Effector memory CD8-positive, alpha-beta T cell (primary cell): ENCODE results near the gene CREB3L2.
A peak's percentile ranks its signal among the peaks of the same experiment; 100 is the strongest.
"Not testable (repeated sequence)": the region's sequence is repeated elsewhere in the genome, so short reads cannot be mapped to it uniquely, and the experiment has no call there.

Experiments
- ATAC-seq: fragments of 150-1000 bp; cut with Tn5 transposase; replicated peaks from 2 replicates; pipeline ENCODE4 v1.10.0; 2021; ENCODE audit warnings: mild to moderate bottlenecking, moderate library complexity
- DNase-seq, 3 experiments: peaks; one replicate each; pipeline ENCODE4 v3.0.0; 2021
- H3K27ac Mint-ChIP-seq, 2 donors: one replicate each; pipeline ENCODE4 v1.8.0; 2022; ENCODE audit warnings: mild to moderate bottlenecking in 2 of 2, mixed read lengths in 2 of 2, moderate library complexity in 2 of 2
- H3K27me3 Mint-ChIP-seq, 2 donors: one replicate each; pipeline ENCODE4 v1.8.0; 2022; ENCODE audit warnings: mixed read lengths in 2 of 2
- H3K36me3 Mint-ChIP-seq: one replicate; pipeline ENCODE4 v1.8.0; 2022; ENCODE audit warnings: mild to moderate bottlenecking, moderate library complexity, mixed read lengths; ENCODE audit not compliant: insufficient read depth
- H3K4me1 Mint-ChIP-seq, 2 donors: one replicate each; pipeline ENCODE4 v1.8.0; 2022; ENCODE audit warnings: low read depth in 2 of 2, mixed read lengths in 2 of 2
- H3K4me3 Mint-ChIP-seq, 2 donors: one replicate each; pipeline ENCODE4 v1.8.0; 2022; ENCODE audit warnings: mild to moderate bottlenecking in 2 of 2, mixed read lengths in 2 of 2, moderate library complexity in 2 of 2
- H3K9me3 Mint-ChIP-seq, 2 donors: one replicate each; pipeline ENCODE4 v1.8.0; 2022; ENCODE audit warnings: mixed read lengths in 2 of 2

The CREB3L2 gene

DNA sequence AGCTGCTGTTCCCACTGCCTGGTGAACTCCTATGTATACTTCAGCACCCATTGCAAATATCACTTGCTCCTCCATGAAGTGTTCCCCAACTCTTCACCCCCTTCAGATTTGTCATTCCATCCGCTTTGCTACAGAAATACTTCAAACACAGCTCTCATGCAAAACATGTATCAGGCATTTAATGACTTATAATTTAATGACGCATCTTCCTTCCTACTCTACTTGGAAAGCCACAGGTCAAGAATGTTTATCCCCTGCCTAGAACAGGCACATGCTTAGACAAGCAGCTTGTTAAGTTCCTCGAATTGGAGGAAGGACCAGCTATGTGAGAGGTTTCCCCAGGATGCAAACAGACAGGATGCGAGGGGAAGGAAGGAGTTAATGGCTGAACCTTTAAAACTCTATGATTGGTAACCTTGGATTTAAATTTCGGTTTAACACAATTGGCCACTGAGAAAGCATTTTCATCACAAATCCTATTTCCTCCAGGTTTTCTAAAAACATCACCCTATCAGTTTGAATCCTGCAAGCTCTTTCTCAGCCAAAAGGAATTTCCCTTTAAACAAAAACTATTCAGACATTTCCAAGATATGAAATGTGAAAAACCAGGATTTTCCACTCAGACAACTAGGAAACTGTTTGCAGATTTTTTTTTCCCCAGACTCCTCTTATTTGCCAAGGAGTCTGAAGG lies 11.5 kb downstream of the CREB3L2 start:
- Mint-ChIP-seq H3K27me3 (no peaks in the 10 kb centered on the region), H3K4me3 (no peak overlapping the region), H3K4me1 (peaks cover 23 to 34% of the 10 kb centered on the region in 2 donors), H3K27ac (no peak overlapping the region), H3K36me3 (peaks cover 5% of the 10 kb centered on the region), H3K9me3 (no peaks in the 10 kb centered on the region)
- DNase-seq = no peak
- ATAC-seq = no peak

GRCh38 chr7:137989590-137989989 lies 12.3 kb downstream of the CREB3L2 start:
- ATAC-seq (no peak), DNase-seq (no peak)
- H3K4me3 Mint-ChIP-seq = no peak overlapping the region
- no peaks in the 10 kb centered on the region for H3K27me3 Mint-ChIP-seq
- H3K27ac Mint-ChIP-seq = no peak overlapping the region
- H3K9me3 Mint-ChIP-seq = no peaks in the 10 kb centered on the region
- peaks cover 30 to 38% of the 10 kb centered on the region in 2 donors for H3K4me1 Mint-ChIP-seq
- H3K36me3 Mint-ChIP-seq = peaks cover 5% of the 10 kb centered on the region

GRCh38 chr7:137989094-137989493 lies 12.8 kb downstream of the CREB3L2 start:
- Mint-ChIP-seq H3K36me3 (peaks cover 5% of the 10 kb centered on the region), H3K27ac (no peak overlapping the region), H3K4me3 (no peak overlapping the region), H3K27me3 (no peaks in the 10 kb centered on the region), H3K9me3 (no peaks in the 10 kb centered on the region), H3K4me1 (peaks cover 31 to 37% of the 10 kb centered on the region in 2 donors)
- DNase-seq = no peak
- ATAC-seq = no peak

DNA sequence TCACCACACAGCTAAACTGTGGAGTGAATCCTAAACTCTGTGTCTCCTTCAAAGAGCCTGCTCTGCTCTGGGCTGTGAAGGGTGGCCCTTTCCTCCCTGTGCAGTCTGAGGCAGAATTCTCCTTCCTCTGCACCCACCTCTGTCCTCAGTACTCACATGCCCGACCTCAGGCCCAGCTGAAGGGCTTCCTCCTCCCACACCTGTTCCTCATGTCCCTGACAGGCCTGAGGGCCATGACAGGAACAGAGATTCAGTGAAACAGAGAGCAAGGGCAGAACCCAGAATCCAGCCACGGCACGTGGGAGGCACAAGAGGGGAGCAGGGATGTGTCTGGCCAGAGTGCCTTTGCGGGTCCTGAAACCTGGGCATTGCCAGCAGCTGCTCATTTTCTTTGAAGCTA lies 13.9 kb downstream of the CREB3L2 start:
- peak overlapping the region in 1 of 2 donors; percentile 22 for H3K4me3 Mint-ChIP-seq
- H3K27ac Mint-ChIP-seq = no peak overlapping the region
- H3K27me3 Mint-ChIP-seq = no peaks in the 10 kb centered on the region
- no peak for ATAC-seq
- peaks cover 27 to 29% of the 10 kb centered on the region in 2 donors for H3K4me1 Mint-ChIP-seq
- H3K9me3 Mint-ChIP-seq = peaks cover 0 to under 1% of the 10 kb centered on the region in 2 donors
- DNase-seq = no peak
- H3K36me3 Mint-ChIP-seq = peaks cover 5% of the 10 kb centered on the region

DNA sequence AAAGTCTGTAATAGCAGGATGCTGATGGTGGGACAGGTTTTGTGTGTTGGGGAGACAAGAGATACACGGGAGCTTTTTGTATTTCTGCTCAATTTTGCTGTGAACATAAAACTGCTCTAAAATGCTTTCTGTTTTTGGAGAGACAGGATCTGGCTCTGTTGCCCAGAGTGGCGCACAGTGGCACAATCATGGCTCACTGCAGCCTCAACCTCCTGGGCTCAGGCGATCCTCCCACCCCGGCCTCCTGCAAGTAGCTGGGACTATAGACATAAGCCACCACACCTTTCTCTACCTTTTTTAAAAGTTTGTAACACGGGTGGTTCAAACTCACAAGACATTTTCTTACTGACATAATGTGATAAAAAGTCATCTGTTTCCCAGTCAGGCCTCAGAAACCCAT lies 14.3 kb downstream of the CREB3L2 start:
- no peak for ATAC-seq
- Mint-ChIP-seq H3K36me3 (peaks cover 5% of the 10 kb centered on the region), H3K4me1 (peaks cover 22 to 27% of the 10 kb centered on the region in 2 donors), H3K27ac (no peak overlapping the region), H3K27me3 (no peaks in the 10 kb centered on the region), H3K4me3 (peak overlapping the region in 1 of 2 donors; percentile 22), H3K9me3 (peaks cover 0 to 5% of the 10 kb centered on the region in 2 donors)
- no peak for DNase-seq

DNA sequence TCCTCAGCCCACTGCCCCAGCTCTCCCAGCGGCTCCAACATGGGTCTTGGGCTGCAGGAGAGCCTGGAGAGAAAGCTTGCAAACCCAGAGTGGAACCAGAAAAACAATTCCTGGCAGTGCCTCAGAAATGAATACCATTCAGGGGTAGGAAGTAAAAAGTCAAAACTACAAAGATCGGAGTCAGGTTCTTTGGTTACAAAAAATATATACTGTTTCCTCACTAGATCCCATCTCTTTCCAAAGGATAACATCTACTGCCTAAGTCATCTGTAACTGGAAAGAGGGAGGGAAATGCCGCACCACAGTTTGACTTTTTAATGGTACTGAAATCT lies 14.9 kb downstream of the CREB3L2 start:
- H3K36me3 Mint-ChIP-seq = peaks cover 2% of the 10 kb centered on the region
- H3K27me3 Mint-ChIP-seq = no peaks in the 10 kb centered on the region
- no peak for ATAC-seq
- no peak for DNase-seq
- H3K4me3 Mint-ChIP-seq = no peak overlapping the region
- H3K27ac Mint-ChIP-seq = peak overlapping the region in 1 of 2 donors; percentile 70
- H3K9me3 Mint-ChIP-seq = peaks cover 0 to 8% of the 10 kb centered on the region in 2 donors
- peaks cover 17 to 25% of the 10 kb centered on the region in 2 donors for H3K4me1 Mint-ChIP-seq

GRCh38 chr7:137986252-137987017 lies 15.5 kb downstream of the CREB3L2 start:
- DNase-seq (no peak), ATAC-seq (no peak)
- H3K27me3 Mint-ChIP-seq = no peaks in the 10 kb centered on the region
- H3K27ac Mint-ChIP-seq = peak overlapping the region in 1 of 2 donors; percentile 70
- peaks cover 14 to 26% of the 10 kb centered on the region in 2 donors for H3K4me1 Mint-ChIP-seq
- peaks cover 0 to 8% of the 10 kb centered on the region in 2 donors for H3K9me3 Mint-ChIP-seq
- H3K4me3 Mint-ChIP-seq = no peak overlapping the region
- peaks cover 2% of the 10 kb centered on the region for H3K36me3 Mint-ChIP-seq

DNA sequence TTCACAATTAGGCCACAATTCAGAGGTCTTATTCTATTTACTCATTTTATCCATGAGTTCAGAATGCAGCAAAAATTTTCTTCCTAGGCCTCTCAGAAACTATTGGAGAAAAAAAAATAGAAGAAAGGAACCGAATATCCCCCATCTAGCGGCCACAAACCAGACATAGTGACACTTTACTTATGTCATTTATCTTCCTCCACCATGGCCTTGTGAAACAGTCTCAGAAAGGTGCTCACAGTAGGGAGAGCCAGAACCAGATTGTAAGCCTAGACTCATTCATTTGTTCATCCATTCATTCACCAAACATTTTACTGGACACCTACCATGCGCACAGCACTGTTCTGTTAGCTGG lies 16.0 kb downstream of the CREB3L2 start:
- no peak overlapping the region for H3K27ac Mint-ChIP-seq
- ATAC-seq = no peak

DNA sequence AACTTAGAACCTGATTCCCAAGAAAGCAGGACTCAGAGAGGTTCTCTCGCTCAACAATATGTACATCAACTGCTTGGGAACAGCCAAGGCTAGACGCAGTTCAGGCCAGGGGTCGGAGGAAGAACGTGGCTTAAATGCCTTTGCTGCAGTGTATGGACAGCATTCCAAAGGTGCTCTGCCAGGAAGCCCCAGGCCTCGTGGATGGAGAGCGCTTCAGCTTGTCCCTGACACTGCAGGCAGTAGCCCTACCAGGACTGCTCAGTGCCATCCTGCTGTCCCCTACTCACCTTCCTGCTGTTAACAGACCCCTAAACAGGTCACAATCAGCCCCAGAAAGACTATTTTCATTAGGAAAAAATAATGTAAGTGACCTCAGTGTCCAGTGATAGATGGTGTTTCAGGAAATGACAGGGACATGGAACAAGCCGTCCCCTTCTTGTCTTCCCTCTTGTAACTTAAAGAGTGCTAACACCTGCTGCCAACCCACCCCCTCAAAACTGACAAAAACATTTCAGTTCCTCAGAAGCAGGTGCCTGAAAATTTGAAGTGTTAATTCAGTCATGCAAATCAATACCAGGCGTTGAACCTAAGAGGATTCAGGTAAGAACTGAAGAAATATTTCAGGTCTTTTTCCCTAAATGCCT lies 16.5 kb downstream of the CREB3L2 start:
- H3K9me3 Mint-ChIP-seq = peaks cover 0 to 8% of the 10 kb centered on the region in 2 donors
- H3K27ac Mint-ChIP-seq = no peak overlapping the region
- no peaks in the 10 kb centered on the region for H3K27me3 Mint-ChIP-seq
- no peak overlapping the region for H3K4me3 Mint-ChIP-seq
- H3K4me1 Mint-ChIP-seq = peaks cover 22 to 31% of the 10 kb centered on the region in 2 donors
- peaks cover 2% of the 10 kb centered on the region for H3K36me3 Mint-ChIP-seq
- ATAC-seq (no peak), DNase-seq (no peak)

More for the DNA sequence above, 16.0 kb downstream of the CREB3L2 start:
- H3K36me3 Mint-ChIP-seq = peaks cover 2% of the 10 kb centered on the region
- H3K4me1 Mint-ChIP-seq = peaks cover 20 to 29% of the 10 kb centered on the region in 2 donors
- DNase-seq = no peak
- H3K4me3 Mint-ChIP-seq = no peak overlapping the region
- peaks cover 0 to 8% of the 10 kb centered on the region in 2 donors for H3K9me3 Mint-ChIP-seq
- H3K27me3 Mint-ChIP-seq = no peaks in the 10 kb centered on the region

DNA sequence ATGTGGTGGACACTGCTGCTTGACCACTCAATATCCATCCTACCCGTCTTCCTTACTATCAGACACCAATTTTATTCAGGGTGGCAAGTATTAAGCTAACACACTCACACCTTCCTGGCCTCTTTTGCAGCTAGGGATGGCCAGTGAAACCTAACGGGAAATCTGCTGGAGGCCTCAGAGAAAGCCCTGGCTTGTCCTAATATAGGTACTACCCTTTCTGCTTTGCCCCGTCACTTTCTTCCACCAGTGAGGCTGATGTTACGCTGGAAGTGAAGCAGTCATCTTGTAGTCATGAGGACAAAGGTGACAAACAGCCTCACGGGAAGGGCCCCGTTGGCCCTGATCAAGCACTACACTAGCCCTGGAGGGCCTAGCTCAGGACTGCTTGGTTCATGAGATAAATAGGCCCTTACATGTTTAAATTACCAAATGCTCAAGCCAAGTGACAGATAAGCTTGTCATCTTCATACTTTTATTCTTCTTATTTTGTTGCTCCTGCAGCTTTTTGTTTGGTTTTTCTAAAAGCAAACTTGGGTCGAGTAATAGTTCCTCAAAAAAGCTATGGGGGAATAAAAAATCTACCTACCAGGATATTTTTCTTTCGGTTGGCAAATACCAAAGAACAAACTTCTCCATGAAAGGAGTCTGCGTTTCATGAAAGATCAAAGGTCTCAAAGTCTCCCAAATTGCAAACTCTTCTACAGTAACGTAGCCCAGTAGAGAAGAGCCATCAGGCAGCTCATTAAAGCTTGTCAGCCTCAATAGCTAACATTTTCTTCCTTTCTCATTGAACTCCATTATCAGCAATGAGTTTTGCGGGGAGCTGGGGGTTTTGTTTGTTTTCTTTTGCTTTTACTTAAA lies 17.5 kb downstream of the CREB3L2 start:
- Mint-ChIP-seq H3K4me1 (peaks cover 25 to 38% of the 10 kb centered on the region in 2 donors), H3K36me3 (peaks cover 2% of the 10 kb centered on the region), H3K4me3 (no peak overlapping the region), H3K9me3 (peaks cover 0 to 8% of the 10 kb centered on the region in 2 donors), H3K27ac (peak overlapping the region in 1 of 2 donors; percentile 26), H3K27me3 (no peaks in the 10 kb centered on the region)
- DNase-seq (no peak), ATAC-seq (no peak)

DNA sequence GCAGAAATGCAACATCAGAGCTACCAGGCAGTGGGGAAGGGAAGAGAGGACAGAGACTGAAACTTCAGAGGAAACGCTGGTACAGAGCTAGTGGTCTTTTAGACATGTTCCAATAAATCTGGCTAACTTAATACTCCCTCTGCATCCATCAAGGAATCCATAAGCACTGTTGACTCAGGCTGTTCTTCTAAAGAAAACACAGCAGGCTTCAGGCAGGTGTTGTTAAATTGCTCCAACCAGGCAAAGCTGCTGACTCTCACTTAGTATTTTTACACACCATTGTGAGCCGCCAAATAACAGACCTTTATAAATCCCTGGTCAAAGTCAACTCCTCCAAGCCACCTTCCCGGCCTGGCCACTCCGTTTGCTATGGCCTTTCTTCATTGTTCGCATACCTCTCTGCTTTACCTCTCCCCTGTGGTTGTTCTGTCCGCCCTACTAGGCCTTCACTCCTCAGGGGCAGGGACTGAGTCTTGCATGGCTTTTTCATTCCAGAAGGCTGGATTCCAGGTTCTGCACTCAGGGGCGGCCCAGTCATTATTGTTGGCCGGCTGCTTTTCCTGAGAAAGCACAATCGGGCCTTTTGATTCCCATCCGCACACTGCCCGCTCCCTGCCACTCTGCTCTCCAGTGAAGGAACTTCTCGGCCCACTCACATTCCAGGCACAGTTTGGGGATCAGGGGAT lies 18.4 kb downstream of the CREB3L2 start:
- ATAC-seq (no peak), DNase-seq (no peak)
- Mint-ChIP-seq H3K4me1 (peaks cover 26 to 41% of the 10 kb centered on the region in 2 donors), H3K27me3 (no peaks in the 10 kb centered on the region), H3K36me3 (peaks cover 2% of the 10 kb centered on the region), H3K4me3 (no peak overlapping the region), H3K27ac (peak overlapping the region in 1 of 2 donors; percentile 26), H3K9me3 (peaks cover 0 to 8% of the 10 kb centered on the region in 2 donors)

GRCh38 chr7:137982394-137982793 lies 19.5 kb downstream of the CREB3L2 start:
- H3K27me3 Mint-ChIP-seq, H3K27ac Mint-ChIP-seq, ATAC-seq, H3K36me3 Mint-ChIP-seq, DNase-seq, H3K9me3 Mint-ChIP-seq, H3K4me3 Mint-ChIP-seq: not testable (repeated sequence)
- H3K4me1 Mint-ChIP-seq = peaks cover 29 to 40% of the 10 kb centered on the region in 2 donors
